Measurements from ENCODE around the gene PCGF3. TPM values are rescaled to one million over a fixed set of nuclear protein-coding genes. Genes with fewer than 3 reads are reported as not detected.
"Not testable (repeated sequence)": the region's sequence is repeated elsewhere in the genome, so short reads cannot be mapped to it uniquely, and the experiment has no call there.

The PCGF3 gene
- total and polyA plus RNA-seq, 10 of the 15 experiments (the other 5 are each of a cell fraction or from before 2014, with no cell fraction given) = 2.2 to 43.8 (median 15.9) TPM

DNA sequence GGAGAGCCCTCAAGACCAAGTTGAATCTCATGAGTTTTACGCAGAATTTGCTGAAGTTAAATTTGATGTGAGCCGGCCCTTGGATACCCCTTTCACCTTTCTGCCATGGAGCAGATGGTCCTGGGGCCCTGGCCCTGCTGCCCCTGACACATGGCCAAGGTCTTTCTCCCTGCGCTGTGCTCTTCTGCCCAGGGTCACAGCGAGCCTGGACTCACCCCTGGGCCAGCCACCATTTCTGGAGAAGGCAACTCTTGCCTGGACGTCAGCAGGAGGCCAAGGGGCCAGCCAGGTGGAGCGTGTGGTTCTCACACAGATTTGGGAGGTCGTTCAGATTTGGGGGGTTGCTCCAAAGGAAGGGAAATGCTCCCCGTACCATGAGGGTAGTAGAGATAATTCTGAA, 30.0 kb downstream of the PCGF3 start:
- BruUV-seq (replicated peaks) = no TSS peak

DNA sequence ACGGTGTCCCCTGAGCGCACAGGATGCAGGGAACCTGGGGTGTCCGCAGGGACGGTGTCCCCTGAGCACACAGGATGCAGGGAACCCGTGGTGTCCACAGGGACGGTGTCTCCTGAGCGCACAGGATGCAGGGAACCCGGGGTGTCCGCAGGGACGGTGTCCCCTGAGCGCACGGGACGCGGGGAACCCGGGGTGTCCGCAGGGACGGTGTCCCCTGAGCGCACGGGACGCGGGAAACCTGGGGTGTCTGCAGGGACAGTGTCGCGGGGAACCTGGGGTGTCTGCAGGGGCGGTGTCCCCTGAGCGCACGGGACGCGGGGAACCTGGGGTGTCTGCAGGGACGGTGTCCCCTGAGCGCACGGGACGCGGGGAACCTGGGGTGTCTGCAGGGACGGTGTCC, 30.9 kb downstream of the PCGF3 start:
- CTCF ChIA-PET; RAD21 ChIA-PET (ENCODE audit: unreplicated experiment); DNase-seq (ENCODE audit: low read depth, low spot score); H3K79me2 ChIP-seq (ENCODE audit: control insufficient read depth, insufficient read depth, low read length); SMC1A ChIA-PET (ENCODE audit: uncharacterized antibody, unreplicated experiment); intact Hi-C loops (cut with micrococcal nuclease; ENCODE audit: unreplicated experiment); in situ Hi-C loops (cut with MboI); H3K4me2 ChIP-seq (ENCODE audit: control insufficient read depth, insufficient read depth); H3K27me3 ChIP-seq (replicated peaks in 1 of 2; ENCODE audit: control insufficient read depth in 2 of 2, insufficient read depth in 2 of 2, low read length in 1 of 2); POLR2A ChIA-PET; H3K9me3 ChIP-seq (replicated peaks; ENCODE audit: control insufficient read depth, insufficient read depth, low read length); FAIRE-seq; H3K27ac ChIP-seq (ENCODE audit: control insufficient read depth, insufficient read depth); H3K4me1 ChIP-seq (ENCODE audit: control insufficient read depth, insufficient read depth, low read length); H4K20me1 ChIP-seq (ENCODE audit: control insufficient read depth, insufficient read depth); H2AFZ ChIP-seq (ENCODE audit: control insufficient read depth, low read depth, low read length); ATAC-seq; BruUV-seq (replicated peaks); H3K4me3 ChIP-seq; H3K9ac ChIP-seq (ENCODE audit: control insufficient read depth, insufficient read depth, low read length): not testable (repeated sequence)
- H3K36me3 ChIP-seq (ENCODE audit: control insufficient read depth in 2 of 2, insufficient read depth in 2 of 2, low read length in 1 of 2) = peaks cover 13 to 24% of the 10 kb centered on the region in 2 experiments; a peak in 3 of 4 replicates
- over 99% methylated on average over 12 of the region's 34 CpGs for WGBS (ENCODE audit: insufficient coverage, insufficient replicate concordance, low lambda C conversion rate, missing lambda C conversion rate)

More for the DNA sequence above, 30.0 kb downstream of the PCGF3 start:
- Histone ChIP-seq H4K20me1 (ENCODE audit: control insufficient read depth, insufficient read depth) (no peaks in the 10 kb centered on the region), H3K36me3 (ENCODE audit: control insufficient read depth in 2 of 2, insufficient read depth in 2 of 2, low read length in 1 of 2) (peaks cover 18 to 31% of the 10 kb centered on the region in 2 experiments; a peak in 3 of 4 replicates), H3K27me3 (replicated peaks in 1 of 2; ENCODE audit: control insufficient read depth in 2 of 2, insufficient read depth in 2 of 2, low read length in 1 of 2) (no peaks in the 10 kb centered on the region), H3K9ac (ENCODE audit: control insufficient read depth, insufficient read depth, low read length) (no peak overlapping the region), H3K9me3 (replicated peaks; ENCODE audit: control insufficient read depth, insufficient read depth, low read length) (no peaks in the 10 kb centered on the region; the same call in 2 of the 3 replicates), H3K79me2 (ENCODE audit: control insufficient read depth, insufficient read depth, low read length) (no peaks in the 10 kb centered on the region), H3K4me2 (ENCODE audit: control insufficient read depth, insufficient read depth) (no peak overlapping the region), H3K27ac (ENCODE audit: control insufficient read depth, insufficient read depth) (no peak overlapping the region), H2AFZ (ENCODE audit: control insufficient read depth, low read depth, low read length) (no peak overlapping the region), H3K4me3 (no peak overlapping the region), H3K4me1 (ENCODE audit: control insufficient read depth, insufficient read depth, low read length) (no peaks in the 10 kb centered on the region)
- POLR2A ChIA-PET = no interaction called here
- SMC1A ChIA-PET (ENCODE audit: uncharacterized antibody, unreplicated experiment) = no interaction called here
- RAD21 ChIA-PET (ENCODE audit: unreplicated experiment) = no interaction called here
- CTCF ChIA-PET = no interaction called here
- no peak for TF ChIP-seq HCFC1 (IDR thresholded peaks at IDR 0.05; ENCODE audit: low read length)
- TF ChIP-seq CHD2 (IDR thresholded peaks at IDR 0.05; ENCODE audit: borderline replicate concordance, low read depth, low read length) = no peak
- no peak for TF ChIP-seq NR2F1 (conservative IDR thresholded peaks at IDR 0.05)
- TF ChIP-seq ASH2L (IDR thresholded peaks at IDR 0.05; ENCODE audit: borderline replicate concordance, low read depth) = no peak
- TF ChIP-seq, protein P1, sequence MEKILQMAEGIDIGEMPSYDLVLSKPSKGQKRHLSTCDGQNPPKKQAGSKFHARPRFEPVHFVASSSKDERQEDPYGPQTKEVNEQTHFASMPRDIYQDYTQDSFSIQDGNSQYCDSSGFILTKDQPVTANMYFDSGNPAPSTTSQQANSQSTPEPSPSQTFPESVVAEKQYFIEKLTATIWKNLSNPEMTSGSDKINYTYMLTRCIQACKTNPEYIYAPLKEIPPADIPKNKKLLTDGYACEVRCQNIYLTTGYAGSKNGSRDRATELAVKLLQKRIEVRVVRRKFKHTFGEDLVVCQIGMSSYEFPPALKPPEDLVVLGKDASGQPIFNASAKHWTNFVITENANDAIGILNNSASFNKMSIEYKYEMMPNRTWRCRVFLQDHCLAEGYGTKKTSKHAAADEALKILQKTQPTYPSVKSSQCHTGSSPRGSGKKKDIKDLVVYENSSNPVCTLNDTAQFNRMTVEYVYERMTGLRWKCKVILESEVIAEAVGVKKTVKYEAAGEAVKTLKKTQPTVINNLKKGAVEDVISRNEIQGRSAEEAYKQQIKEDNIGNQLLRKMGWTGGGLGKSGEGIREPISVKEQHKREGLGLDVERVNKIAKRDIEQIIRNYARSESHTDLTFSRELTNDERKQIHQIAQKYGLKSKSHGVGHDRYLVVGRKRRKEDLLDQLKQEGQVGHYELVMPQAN (conservative IDR thresholded peaks at IDR 0.05) = no peak
- TF ChIP-seq WRNIP1 (IDR thresholded peaks at IDR 0.05; ENCODE audit: borderline replicate concordance, low read depth, low read length) = no peak
- TF ChIP-seq DPF2 (IDR thresholded peaks at IDR 0.05) = no peak
- TF ChIP-seq NFXL1 (IDR thresholded peaks at IDR 0.05; ENCODE audit: borderline replicate concordance) = no peak
- no peak for TF ChIP-seq MYC (IDR thresholded peaks at IDR 0.05; ENCODE audit: insufficient read depth, insufficient read length, insufficient replicate concordance, low read length, severe bottlenecking)
- WGBS (ENCODE audit: insufficient coverage, insufficient replicate concordance, low lambda C conversion rate, missing lambda C conversion rate) = over 99% methylated on average over 7 of the region's 8 CpGs
- intact Hi-C loops (cut with micrococcal nuclease; ENCODE audit: unreplicated experiment) = no loop called here
- ATAC-seq (no peak), DNase-seq (ENCODE audit: low read depth, low spot score) (no peak), FAIRE-seq (no peak)
- in situ Hi-C loops (cut with MboI) = no loop called here

Measured in GM12878 (cell line).